Kidney tubule cell (primary cell): ENCODE results near the gene KLHL1.

Experiments
- DNase-seq: peaks from one replicate; pipeline ENCODE4 v3.0.0-alpha.2; 2018; ENCODE audit warnings: low spot score

The KLHL1 gene

DNA sequence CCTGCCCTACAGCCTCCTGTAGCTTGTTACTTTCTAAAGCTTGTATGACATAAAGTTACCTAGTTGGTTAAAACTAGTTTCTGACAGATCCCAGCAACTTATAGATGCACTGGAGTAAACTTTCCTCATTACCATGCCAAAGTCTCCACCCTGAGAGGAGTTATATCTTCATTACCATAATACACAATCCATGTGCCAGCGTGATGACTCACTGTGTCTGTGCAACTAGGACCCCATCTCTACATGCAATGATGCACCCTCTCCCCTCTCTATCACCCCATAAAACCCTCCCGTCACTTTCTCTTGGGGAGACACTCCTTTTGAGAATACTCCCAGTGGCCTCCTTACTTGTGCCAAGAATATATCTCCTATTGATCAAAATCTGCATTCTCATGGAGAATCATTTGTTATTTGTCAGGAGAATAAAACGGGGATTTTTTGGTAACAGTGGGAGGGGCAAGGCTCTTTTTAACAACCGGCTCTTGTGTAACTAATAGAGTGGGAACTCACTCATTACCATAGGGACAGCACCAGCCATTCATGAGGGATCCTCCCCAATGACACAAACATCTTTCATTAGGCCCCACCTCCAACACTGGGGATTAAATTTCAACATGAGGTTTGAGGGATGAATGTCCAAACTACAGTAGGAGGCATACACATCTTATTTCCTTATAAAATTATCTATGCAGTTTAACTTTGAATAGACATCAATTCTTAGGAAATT, 235.8 kb downstream of the KLHL1 start:
- no peak for DNase-seq

- no peak for DNase-seq
Observed at GRCh38 chr13:69866555-69866954, 241.7 kb downstream of the KLHL1 start.

DNA sequence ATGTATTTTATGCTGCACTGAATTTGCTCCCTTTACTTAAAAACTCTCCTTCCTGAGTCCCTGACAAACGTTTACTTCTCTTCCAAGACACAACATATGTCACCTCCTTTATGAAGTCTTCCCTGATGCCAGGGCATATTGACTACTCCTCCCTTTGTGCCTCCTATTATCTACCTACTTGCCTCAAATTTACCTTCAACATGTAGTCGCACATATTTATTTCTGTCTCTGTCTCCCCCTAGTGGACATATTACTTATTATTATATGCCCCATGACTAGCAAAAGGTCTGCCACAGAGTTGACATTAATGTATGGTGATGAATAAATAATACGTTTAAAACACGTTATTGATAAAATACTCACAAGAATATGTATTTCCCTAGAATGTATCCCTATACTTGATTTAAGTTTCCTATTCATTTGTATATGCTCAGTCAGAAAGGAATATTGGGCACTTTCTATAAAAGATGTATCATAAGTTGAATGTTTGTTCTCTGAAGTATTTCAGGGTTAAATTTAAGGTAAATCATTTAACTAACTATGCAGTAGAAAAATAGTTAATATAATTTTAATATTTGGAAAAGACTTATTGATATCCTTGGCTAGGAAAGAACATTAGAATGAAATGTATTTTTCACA, 250.9 kb downstream of the KLHL1 start:
- peak; percentile 77 for DNase-seq

DNA sequence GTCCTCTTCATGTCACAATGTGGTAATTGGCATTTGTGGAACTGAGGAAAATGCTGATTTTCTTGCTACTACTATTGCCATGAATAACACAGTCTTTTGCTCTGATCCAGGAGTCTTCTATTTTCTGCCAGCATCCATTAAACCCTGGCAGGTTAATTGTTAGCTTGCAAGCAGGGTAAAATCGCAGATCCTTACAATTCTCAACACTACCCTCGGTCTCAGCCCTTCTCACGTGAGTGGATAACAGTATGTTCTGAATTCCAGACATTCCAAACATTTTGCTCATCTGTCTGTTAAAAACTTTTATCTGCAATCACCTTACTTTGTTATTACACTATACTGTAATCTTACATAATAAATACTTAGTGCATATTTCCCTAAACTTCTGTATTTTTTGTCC, 251.9 kb downstream of the KLHL1 start:
- peak; percentile 85 for DNase-seq

GRCh38 chr13:69828527-69828926, 279.7 kb downstream of the KLHL1 start:
- DNase-seq: no peak

DNA sequence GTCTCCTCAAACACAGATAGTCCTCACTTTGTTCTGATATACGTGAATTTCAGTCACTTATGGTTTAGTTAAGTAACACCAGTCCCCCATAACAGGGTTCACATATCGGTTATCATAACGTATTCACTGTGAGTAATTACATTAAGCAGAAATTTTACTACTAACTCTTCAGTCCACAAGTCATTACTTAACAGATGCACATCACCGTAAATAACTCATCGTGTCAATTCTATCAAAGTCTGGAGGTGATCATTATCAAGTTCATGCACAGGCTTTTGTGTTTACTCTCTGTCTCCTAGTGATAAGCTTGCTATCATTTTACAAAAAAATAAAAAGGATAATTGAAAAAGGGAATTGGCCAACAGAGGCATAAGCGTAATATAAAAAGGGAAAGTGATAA, 288.1 kb downstream of the KLHL1 start:
- DNase-seq: no peak

DNA sequence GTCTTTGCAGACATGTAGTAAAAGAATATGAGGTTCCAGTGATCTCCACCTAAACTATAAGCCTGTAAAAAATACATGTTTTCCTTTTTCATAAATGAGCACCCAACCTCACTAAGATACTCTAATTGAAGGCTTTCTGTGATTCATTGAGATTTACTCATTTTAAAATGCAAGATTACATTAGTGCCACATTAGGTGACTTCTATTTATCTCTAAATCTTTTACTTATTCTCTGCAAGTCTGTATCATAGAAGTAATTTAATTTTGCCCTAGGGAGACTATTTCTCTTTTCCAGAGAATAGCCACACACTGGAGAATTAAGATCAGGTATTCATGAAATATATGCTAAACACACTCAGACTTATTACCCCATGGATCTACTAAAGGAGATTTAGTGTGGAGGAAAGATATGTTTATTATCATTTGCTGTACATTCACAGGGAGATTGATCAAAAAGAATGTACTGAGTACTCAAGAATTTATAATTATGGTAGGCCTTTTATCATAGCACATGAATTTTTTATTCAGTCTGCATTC, 290.9 kb downstream of the KLHL1 start:
- DNase-seq: no peak

DNA sequence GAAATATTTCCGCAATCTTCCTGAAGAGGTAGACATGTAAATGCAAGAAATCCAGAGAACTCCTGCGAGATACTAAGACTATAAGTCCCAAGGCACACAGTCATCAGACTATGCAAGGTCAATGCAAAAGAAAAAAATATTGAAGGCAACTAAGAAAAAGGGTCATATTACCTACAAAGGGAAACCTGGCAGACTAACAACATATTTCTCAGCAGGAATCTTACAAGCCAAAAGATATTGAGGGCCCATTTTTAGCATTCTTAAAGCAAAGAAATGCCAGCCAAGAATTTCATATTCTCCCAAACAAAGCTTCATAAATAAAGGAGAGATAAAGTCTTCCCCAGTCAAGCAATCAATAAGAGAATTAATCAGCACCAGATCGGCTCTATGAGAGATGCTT, 299.1 kb downstream of the KLHL1 start:
- DNase-seq: no peak

GRCh38 chr13:69796256-69796655, 312.0 kb downstream of the KLHL1 start:
- no peak for DNase-seq

DNA sequence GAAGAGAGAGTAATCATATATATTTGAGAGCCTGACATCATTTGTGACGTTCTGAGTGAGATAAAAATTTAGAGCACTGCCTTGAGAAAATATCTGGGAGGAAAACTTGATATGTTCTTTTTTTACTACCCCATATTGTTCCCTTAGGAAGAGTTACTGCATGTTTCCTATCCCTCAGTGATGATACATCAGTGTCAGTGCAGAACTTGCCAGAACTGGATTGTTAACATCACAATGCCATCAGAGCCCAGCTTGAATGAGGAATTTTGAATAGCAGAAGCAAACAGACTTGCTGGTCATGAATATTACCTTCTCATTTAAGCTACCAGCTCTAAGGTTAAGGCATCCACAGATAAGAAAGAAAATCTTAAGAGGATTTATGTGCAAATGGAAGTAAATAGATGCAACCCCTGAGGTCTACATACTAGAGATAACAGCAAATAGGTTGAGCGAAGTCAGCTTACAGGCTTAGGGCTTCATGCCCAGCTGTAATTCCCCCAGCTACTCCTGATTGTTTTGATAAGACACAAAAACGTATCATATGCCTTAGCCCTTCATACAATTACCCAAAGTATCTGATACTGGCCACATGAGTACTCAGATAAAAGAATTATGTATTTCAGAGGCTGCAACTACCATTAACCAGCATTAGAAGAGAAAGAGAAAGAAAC, 314.3 kb downstream of the KLHL1 start:
- DNase-seq: no peak

DNA sequence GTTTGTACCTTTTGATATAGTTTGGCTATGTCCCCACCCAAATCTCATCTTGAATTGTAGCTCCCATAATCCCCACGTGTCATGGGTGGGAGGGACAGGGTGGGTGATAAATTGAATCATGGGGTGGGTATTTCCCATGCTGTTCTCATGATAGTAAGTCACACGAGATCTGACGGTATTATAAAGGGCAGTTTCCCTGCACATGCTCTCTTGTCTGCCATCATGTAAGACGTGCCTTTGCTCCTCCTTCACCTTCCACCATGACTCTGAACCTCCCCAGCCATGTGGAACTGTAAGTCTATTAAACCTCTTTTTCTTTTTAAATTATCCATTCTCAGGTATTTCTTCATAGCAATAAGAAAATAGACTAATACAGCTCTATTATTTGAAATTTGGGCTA, 331.3 kb downstream of the KLHL1 start:
- DNase-seq: no peak

- no peak for DNase-seq
Observed at GRCh38 chr13:69769608-69770007, 338.6 kb downstream of the KLHL1 start.

- DNase-seq: no peak
Observed at GRCh38 chr13:69761581-69761980, 346.7 kb downstream of the KLHL1 start.

GRCh38 chr13:69755101-69755500, 353.2 kb downstream of the KLHL1 start:
- no peak for DNase-seq

DNA sequence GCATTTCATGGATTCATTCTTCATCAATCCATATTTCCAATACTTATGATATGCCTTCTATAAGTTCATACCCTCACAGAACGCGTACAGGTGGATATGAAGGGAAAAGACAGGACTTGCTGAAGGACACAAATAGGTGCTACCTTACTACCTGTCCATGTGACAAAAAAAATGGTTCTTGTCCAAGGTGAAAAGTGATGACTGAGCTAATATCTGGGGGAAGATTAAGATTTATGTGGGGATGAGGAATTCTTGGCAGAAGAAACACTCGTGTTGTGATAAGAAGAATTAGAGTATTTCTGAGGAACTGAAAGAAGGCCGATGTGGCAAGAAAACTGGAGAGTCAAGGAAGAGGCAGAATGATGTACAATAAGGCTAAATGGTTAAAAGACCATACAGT, 357.0 kb downstream of the KLHL1 start:
- DNase-seq: no peak

GRCh38 chr13:69737129-69737935, 370.9 kb downstream of the KLHL1 start:
- DNase-seq: no peak

GRCh38 chr13:69721631-69722030, 386.6 kb downstream of the KLHL1 start:
- peak; percentile 22 for DNase-seq

- peak; percentile 5 for DNase-seq
Observed at GRCh38 chr13:69720278-69720983, 387.8 kb downstream of the KLHL1 start.

DNA sequence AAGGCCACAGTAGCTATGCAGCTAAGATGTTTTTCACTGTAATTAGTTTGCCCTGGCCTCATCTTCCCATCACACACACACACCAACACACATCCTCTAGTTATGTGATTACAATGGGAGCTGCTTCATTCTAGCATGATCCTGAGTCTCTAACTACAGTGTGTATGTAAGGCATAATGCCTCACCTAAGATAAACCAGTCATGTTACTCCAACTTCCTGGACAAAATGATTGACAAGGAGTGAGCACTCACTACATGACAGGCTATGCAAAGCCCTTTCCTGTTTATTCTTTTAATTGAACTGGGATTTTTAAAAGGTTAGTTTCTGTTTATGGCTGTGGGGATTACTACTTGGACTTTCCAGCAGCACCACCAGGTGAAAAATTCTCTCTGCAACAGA, 401.4 kb downstream of the KLHL1 start:
- DNase-seq: peak; percentile 17

GRCh38 chr13:69704311-69704710, 403.9 kb downstream of the KLHL1 start:
- peak; percentile 80 for DNase-seq

GRCh38 chr13:69690999-69691398, 417.3 kb downstream of the KLHL1 start:
- DNase-seq: no peak
